PC-9 (cell line): ENCODE data around the gene KIF16B.

Source experiments
- EZH2 ChIP-seq: fragments of 200-600 bp; sonication (generic); IDR thresholded peaks from 2 replicates; pipeline ENCODE4 v1.8.0; 2017; ENCODE audit warnings: antibody characterized with exemption, low read depth
- TF ChIP-seq, protein P1 (sequence below): fragments of 200-600 bp; sonication (generic); conservative IDR thresholded peaks from 2 replicates; pipeline ENCODE4 v1.6.1; 2017; ENCODE audit warnings: mixed run types, antibody characterized with exemption, mild to moderate bottlenecking, moderate library complexity

DNA sequence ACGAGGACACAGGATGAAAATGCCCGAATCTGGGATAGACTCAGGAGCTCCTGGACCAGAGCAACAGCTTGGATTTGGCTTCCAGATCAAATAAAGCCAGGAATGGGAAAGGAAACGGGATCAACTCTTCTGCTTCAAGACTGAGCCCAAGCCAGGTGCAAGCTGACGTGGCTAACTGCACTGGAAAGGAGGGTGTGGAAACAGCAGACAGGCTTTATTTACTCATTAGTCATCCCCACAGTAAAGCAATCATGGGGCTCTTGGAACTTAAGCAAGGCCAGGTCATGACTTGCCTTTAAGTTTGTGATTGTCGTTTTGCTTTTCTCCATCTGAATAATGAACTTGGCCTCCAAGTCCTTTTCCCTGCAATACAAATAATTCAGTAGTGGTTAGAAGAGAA, 45.2 kb downstream of the KIF16B start:
- TF ChIP-seq, protein P1, sequence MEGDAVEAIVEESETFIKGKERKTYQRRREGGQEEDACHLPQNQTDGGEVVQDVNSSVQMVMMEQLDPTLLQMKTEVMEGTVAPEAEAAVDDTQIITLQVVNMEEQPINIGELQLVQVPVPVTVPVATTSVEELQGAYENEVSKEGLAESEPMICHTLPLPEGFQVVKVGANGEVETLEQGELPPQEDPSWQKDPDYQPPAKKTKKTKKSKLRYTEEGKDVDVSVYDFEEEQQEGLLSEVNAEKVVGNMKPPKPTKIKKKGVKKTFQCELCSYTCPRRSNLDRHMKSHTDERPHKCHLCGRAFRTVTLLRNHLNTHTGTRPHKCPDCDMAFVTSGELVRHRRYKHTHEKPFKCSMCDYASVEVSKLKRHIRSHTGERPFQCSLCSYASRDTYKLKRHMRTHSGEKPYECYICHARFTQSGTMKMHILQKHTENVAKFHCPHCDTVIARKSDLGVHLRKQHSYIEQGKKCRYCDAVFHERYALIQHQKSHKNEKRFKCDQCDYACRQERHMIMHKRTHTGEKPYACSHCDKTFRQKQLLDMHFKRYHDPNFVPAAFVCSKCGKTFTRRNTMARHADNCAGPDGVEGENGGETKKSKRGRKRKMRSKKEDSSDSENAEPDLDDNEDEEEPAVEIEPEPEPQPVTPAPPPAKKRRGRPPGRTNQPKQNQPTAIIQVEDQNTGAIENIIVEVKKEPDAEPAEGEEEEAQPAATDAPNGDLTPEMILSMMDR, result no peak
- no peak for TF ChIP-seq EZH2
